Epidermal melanocyte (primary cell): ENCODE data around the gene REELD1.

Experiments
- DNase-seq: peaks from one replicate; pipeline ENCODE4 v3.0.0; 2011; ENCODE audit warnings: low spot score; ENCODE audit not compliant: insufficient read length

The REELD1 gene

DNA sequence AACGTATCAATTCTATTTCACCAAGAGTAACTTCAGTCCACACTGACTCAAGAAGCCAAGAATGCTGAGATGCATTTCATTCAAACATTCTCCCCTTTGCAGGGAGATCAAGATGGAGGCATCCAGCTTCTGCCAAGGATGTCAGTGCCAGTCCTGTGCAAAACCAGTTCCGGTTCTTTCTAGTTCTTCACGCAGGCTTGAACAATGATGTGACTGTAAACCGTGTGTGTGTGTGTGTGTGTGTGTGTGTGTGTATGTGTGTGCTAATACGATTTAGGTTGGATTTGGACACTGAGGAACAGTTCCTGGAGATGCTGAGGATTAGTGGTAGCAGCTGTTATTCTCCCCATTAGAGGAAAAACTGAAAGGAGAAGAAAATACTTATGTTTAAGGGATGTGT, at the start of gene REELD1:
REELD1 (plus strand) TSS at position 301 of the 400 bp plus-strand sequence. CDS start 2,415 bp downstream, outside the sequence.
- DNase-seq: no peak

DNA sequence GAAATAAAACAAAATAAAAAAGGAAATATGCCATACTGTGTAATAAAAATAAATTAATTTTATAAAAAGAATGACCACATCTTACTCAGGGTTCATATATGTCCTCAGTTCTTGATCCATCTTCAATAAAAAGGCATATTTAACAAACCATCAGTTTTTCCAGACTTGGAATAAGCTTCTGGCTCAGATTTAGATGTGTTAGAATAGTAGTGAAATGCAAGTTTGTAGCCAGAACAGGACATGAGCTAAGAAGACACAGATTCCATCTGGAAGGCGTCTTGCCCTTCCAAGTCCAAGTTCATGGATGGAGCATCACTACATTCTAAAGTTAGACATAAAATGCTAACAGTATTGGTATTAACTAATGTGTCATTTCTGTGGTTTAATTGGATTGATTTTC, 49.1 kb upstream of the REELD1 start:
- DNase-seq: no peak

DNA sequence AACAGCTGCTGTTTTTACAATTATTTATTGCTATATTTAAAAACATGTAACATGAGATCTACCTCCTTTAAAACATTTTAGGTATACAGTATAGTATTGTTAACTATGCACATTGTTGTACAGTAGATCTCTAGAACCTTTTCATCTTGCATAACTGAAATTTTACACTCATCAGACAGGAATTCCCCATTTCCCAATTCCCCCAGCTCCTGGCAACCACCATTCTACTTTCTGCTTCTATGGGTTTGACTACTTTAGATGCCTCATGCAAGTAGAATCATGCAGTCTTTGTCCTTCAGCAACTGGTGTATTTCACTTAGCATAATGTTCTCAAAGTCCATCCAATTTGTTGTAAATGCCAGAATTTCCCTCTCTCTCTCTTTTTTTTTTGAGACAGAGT, 48.5 kb upstream of the REELD1 start:
- DNase-seq: no peak

DNA sequence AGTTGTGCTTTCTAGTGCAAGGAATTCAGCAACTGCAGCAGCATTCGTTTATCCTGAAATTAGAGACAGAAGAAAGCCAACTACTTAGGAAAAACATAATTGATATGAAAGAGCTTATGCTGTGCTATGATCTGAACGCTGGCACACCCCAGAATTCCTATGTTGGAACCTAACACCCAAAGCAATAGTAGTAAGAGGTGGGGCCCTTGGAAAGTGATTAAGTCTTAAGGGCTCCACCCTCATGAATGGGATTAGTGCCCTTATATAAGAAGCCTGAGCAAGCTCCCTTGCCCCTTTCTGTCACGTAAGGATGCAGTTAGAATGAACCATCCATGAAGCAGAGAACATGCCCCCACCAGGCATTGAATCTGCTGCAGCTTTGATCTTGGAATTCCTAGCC, 44.2 kb upstream of the REELD1 start:
- no peak for DNase-seq

DNA sequence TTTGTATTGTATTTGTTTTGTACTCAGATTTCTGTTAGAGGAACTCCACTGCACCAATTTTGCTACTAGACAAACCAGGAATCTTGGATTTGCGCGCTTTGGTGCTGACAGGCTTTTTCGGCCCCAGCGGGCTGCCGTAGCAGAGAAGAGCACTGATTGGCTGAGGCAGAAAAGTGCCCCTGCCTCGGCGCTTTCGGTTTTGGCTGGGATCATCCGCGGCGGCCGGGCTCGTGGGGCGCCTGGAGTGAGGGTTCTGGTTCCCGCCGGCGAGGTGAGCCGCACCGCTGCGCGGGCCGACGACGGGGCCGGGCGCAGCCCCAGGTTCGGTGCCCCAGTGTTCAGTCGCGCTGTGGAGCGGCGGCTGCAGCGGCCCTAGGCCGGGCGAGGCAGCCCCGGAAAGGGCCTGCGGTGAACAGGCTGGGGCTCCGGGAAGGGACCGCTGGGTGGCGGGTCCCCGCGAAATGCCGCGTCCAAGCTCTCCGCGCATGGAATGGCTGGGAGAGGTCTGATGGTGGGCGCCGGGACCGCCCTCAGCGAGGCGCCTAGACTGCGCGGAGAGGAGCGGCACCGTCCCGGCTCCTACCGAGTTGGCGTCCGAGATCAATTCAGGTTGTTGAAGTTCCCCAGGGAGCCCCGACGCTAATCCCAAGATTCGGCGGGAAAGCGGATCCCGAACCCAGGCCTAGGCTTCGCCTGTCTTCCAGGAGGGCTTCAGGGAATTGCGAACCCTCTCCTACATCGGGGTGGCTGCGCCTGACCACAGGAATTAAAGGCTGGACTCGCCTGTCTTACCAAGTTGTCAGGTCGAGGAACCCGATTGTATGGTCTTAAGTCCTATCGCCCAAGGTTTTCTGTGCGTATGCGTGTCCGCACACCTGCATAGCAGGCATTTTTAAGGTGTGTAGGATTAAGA, 38.5 kb upstream of the REELD1 start, which contains the start of gene LSM6:
LSM6 (plus strand) TSS at position 178 of the 913 bp plus-strand sequence. CDS start 7,204 bp downstream, outside the sequence.
- DNase-seq: peak; percentile 58

DNA sequence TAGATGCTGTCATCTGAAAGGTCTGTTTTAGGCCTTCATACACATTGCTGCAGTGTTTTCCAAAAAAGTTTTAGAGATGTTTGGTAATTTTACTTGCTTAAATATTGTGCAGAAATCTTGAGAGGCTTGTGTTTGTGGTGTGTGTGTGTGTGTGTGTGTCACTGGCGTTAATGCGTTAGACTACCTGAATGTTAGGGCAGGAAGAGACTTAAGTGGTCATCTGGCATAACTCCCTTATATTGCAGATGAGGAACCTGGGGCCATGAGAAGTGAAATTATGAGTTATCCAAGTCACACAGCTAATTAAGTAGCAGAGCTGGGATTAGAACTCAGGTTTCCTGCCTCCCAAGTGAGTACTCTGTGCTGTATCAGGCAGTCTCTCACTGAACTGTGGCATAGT, 37.4 kb upstream of the REELD1 start:
- DNase-seq: no peak

DNA sequence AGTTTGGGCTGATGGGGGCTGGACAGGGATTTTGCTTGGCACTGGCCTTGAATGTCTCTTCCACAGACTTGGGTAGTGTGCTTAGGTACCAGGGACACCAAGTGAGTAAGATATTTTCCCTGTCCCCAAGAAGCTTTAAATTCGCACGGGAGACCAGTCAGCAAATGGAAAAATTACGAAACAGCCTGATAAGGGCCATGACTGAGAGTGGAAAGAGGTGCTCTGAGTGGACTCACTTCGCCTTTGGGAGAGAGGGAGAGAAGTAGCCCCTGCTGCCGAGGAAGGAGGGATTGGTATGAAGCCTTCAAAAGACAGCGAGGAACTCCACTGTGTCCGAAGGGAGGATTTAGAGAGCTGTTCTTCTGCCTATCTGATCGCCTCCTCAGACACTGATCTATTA, 36.2 kb upstream of the REELD1 start:
- DNase-seq: no peak

DNA sequence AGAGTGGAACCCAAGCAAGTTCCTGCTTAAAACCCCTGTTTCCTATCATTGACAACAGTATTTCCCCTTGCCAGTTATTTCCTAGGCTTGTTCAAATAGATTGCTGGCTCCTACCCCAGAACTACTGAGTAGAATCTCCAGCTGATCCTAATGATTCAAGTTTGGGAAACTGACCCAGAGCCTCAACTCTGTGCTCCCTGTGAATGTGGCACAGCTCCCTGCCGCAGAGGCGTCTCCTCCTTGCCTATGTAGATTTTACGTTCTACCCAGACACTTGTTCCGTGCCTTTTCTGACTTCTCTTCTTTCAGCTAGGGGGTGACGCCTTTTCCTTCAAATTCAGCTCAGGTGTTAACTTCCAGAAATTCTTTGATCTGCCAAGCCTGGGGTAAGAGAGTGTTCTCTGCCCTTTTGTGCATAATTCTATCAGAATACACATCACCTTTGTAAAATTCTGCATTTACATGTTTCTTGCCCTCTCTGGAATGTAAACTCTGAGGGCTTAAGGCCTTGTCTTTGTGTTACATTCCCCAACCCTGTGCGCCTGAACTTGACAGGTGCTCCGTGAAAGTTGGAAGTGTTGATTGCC, 34.5 kb upstream of the REELD1 start:
- no peak for DNase-seq

DNA sequence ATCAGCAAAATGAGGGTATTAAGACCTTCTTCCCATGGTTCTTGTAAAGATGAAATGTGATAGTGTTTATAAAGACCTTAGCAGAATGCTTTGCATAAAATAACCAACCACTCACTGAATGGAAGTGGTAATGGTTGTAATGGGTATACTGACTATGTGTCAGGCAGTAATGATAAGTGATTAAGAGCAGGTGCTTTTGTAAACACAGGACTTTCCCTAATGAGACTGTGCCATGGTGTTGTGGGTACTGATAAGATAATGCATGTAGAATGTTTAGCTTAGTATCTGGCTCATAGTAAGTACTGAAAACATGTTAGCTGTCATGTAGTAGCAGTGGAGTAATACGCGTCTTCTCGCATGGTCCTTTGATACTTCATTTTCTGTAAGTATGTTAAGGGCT, 31.9 kb upstream of the REELD1 start:
- no peak for DNase-seq

DNA sequence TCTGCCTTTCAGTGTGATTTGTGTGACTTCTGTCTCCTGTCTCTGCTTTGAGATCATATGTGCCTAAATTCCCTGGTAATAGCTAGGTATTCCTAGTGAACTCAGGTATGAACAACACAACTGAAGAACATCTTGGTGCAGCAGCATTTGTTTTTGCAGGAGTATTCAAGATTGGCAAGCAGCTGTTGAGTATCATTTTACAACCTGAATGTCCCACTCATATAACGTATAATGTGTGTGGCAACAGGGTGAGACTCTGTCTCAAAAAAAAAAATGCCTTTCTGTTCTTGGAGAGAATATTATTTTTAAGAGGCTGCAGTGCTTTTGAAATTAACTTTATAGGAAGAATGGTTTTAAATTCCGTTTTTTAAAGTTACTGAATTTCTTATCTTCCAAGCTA, 31.1 kb upstream of the REELD1 start:
- no peak for DNase-seq

DNA sequence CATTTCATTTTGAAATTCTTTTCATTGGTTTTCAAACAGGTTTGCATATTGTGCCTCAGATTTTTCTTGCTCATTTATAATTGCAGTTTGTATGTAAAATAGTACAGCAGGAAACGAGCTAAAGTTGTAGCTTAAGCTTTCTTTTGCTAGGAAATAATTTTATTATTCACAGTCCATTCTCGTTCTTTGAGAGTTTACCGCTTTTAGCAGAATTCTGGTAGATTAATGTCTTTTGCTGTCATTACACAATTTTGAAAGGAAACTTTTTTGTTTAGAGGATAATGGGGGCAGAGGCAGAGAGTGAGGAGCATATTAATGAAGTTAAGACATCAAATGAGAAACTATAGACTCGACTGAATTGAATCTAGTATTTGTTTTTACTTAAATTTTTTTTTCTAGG, 28.3 kb upstream of the REELD1 start:
- DNase-seq: no peak

DNA sequence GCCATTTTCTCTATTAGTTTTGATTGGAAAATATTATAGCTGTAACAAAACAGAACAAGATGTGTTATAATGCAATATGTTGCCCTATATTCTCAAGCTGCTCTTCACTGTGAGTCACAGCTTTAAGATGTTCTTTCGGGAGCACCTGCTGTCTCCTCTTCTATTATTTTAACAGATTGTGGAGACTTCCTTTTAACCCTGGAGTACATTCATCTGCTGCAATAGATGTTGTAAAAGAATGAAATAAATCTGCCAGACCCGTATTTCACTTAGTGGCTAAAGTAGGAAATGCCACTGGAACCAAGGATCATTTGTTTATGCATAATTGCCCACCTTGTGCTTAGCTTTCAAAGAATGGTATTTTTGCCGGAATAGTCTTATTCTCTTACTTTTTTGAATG, 27.7 kb upstream of the REELD1 start:
- DNase-seq: no peak

DNA sequence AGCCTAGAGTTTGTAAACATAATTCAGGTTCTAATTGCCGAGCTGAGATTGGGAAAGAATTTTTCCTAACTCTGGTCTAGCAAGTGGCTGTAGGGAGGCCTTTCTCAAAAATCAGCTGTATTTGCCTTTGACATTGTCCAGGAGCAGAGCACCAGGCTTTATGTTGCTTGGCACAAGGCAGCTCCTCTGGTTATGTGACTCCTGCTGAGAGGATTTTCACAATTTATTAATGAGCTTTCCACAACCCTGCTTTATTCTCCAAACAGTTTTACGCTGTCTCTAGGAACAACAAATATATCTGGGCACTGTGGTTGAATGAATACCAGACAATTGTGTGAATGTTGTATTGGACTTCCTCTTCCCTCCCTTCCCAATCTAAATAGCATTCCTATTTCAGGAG, 23.9 kb upstream of the REELD1 start:
- no peak for DNase-seq

DNA sequence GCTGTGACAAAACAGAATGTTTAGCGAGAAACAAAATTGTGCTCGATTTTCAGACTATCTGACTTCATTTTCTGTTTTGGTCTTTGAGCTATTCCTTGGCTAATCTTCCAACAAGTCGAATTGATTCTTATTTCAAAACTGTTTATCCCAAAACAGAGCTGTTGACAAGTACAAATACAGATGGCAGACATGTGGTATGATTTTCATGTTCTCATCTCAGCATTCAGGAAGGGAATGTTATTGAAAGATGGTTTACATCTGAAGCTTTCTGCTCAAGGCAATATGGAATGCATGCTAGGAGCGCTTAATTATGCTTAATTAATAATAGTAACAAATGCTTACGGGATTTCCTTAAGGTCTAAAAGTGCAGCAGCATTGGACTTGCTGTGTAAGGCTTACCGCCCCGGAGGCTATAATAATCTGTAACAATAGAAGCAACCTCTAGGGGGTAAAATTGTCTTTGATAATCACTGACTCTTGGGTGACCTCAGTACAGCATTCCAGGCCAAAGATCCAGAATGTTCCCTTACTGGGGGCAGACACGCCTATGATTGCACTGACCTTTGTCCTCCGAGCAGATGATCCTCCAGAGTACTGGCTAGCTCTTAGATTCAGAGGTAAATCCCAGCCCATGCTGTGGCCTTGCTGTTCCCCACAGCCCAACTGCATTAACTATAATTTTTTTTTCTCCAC, 22.4 kb upstream of the REELD1 start:
- no peak for DNase-seq

DNA sequence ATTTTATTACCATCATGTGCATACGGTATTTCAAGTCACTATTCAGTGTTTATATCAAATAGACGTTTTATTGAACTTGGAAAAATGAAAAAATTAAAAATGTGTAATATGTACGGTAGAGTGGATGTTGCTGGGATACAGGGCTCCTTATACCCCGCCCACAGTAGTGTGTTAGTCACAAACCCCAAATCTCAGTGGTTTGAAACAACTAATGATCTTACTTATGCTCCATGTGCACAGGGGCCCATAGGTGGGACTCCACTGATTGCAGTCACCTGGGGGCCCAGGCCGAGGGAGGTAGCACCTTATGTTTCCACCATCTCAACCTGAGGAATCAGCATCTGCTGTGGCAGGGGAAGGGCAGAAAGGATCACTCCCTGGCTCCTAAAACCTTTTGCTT, 20.7 kb upstream of the REELD1 start:
- no peak for DNase-seq

DNA sequence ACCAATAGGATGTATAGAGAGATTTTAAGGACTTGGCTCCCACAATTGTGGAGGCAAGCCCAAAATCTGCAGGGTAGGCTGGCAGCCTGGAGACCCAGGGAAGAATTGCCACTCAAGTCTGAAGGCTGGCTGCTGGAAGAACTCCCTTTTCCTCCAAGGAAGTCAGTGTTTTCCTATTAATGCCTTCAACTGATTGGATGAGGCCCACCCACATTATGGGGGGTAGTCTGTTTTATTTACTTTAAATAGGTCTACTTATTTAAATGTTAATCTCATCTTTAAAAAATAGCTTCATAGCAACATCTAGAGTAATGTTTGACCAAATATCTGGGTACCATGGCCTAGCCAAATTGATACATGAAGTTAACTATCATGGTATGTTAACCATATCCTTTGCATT, 20.1 kb upstream of the REELD1 start:
- DNase-seq: no peak

DNA sequence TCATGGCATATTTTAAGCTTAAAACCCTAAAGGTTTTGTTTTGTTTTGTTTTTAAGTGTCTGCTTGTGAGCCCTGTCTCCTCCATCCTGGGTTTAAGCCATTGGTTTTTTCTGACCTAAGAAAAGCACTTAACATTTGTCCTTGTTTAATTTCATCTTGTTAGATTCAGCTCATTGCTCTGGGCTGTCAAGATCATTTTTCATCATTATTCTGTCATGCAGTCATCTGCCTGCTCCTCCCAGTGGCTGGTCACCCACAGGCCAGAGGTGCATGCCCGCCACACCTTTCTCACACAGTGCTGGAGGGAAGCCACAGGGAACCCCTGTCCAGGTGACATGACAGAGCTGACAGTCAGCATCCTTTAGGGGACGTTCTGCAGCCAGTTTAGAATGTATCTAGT, 11.7 kb upstream of the REELD1 start:
- DNase-seq: no peak

DNA sequence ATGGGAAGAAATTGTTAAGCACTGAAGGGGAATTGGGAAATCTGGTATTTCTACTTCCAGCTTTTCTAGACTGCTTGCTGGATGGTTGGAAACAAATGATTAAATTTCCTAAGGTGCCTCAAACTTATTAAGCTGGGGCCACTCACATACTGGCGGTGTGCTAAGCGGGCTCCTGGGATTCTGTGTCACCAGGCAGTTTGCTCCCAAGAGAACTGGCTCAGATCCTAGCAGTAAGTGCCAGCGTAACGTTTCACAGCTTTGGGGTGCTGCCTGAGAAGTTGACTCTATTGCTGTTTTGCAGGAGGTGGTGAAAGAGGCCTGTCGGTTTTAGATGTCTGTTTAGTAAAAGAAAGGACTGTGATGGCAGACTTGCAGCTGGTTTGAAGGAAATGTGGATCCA, 6.9 kb upstream of the REELD1 start:
- DNase-seq: no peak

DNA sequence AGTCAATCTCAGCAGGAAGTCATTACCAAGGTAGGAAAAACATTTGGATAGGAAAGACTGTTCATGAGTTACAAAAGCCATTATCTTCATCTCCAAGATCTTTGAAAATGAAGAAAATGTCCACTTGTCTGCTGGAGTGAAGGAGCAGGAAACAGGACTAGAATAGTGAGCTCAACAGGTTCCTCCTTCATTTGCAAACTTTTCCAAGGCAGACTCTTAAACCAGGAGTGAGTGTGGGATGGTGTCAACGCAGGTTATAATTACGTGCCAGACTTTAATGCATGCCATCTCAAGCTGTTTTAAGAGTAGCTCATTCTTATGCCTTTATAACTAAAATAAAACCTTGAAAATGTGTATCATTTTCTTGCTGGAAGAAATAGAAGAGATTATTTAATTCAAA, 3.4 kb upstream of the REELD1 start:
- DNase-seq: no peak

DNA sequence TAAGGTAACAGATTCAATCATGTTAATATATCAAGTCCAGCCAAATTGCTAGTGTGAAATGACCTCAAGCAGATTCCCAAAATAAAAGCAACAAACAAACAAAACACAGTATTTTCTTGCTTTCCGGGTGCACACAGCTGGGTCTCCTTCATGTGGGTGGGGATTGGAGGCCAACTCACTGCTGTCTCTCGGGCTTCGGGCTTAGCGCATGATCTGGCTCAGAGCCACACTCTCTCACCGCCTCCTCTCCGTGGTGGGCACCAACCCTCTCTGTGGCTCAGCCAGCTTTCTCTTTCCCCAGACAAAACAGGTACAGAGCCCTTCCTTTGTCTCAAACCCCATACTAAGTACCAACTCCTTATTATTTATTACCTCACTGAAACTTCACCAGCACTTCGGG, 2.9 kb upstream of the REELD1 start:
- no peak for DNase-seq

DNA sequence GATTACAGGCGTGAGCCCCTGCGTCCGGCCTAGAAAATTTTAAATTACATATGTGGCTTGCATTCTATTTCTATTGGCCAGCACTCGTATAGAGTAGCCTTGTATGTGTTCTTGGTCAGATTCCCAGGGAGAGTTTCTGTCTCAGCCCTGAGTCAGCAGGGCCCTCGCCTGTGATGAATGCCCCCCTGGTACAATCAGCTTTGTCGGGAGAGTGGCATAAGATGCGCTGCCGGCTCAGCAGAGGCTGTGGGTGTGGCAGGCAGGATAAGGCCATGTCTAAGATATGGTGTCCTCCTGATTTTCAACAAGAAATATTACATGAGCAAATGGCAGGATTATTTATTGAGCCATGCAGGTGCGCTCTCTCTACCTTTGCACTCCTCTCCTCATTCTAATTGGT, 1.6 kb upstream of the REELD1 start:
- no peak for DNase-seq

DNA sequence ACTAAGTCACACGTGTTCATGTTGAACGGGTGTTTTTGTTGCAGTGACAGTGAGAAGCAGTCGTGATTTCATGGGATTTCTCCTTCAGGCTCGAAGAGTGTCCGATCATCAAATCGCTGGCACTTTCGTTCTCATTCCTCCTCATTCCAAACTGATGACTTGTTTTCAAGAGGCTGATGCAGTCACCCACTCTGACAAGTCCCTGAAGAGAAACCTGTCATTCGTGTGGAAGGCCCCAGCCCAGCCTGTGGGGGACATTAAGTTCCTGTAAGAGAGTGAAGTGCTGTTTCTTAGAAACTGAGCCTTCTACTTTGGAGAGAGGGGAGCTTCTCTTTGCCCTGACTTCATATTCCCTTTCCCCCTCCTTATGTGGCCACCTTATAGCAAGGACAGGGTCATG, 8.0 kb downstream of the REELD1 start:
- DNase-seq: no peak
